K562 (cell line): ENCODE measurements around the gene APOM. TPM values are rescaled to one million over a fixed set of nuclear protein-coding genes. Genes with fewer than 3 reads are reported as not detected.

Experiments used
- CBX8 ChIP-seq: fragments of 200-600 bp; sonication (generic); IDR thresholded peaks from 2 replicates; pipeline ENCODE4 v1.6.1; 2012; ENCODE audit warnings: borderline replicate concordance, mixed run types, low read depth, mild to moderate bottlenecking, moderate library complexity, mixed read lengths, low read length, control low read depth, inconsistent platforms; ENCODE audit not compliant: poor library complexity, severe bottlenecking; ENCODE audit errors: extremely low read depth
- GATA2 ChIP-seq: sonication (generic); formaldehyde crosslinking; IDR thresholded peaks from 2 replicates; pipeline ENCODE4 v1.4.0; 2020; ENCODE audit warnings: mild to moderate bottlenecking, missing genetic modification reagents
- MEF2A ChIP-seq: IDR thresholded peaks from 2 replicates; pipeline ENCODE4 v1.6.1; 2011; ENCODE audit warnings: low read depth, mild to moderate bottlenecking, low read length, moderate library complexity; ENCODE audit not compliant: control insufficient read depth
- NELFE ChIP-seq: IDR thresholded peaks from 2 replicates; pipeline ENCODE4 v1.6.1; 2011; ENCODE audit warnings: mild to moderate bottlenecking; ENCODE audit not compliant: insufficient read depth, insufficient read length
- NFIC ChIP-seq: fragments of 450-650 bp; IDR thresholded peaks from 2 replicates; pipeline ENCODE4 v1.6.1; 2017; ENCODE audit warnings: mild to moderate bottlenecking, inconsistent platforms
- SIX5 ChIP-seq, 2 experiments: IDR thresholded peaks; 2 replicates each; pipeline ENCODE4 v1.6.1; 2011; ENCODE audit warnings: low read length in 2 of 2, borderline replicate concordance in 1 of 2, low read depth in 1 of 2, mild to moderate bottlenecking in 1 of 2, moderate library complexity in 1 of 2; ENCODE audit not compliant: insufficient read depth in 1 of 2
- SRSF9 ChIP-seq: fragments of 200-400 bp; formaldehyde crosslinking; IDR thresholded peaks from 2 replicates; pipeline ENCODE4 v1.6.1; 2017; ENCODE audit warnings: low read depth, low read length, borderline replicate concordance
- THRA ChIP-seq: fragments of 450-650 bp; IDR thresholded peaks from 2 replicates; pipeline ENCODE4 v1.6.1; 2017; ENCODE audit warnings: mild to moderate bottlenecking, moderate library complexity
- ZBED1 ChIP-seq: IDR thresholded peaks from 2 replicates; pipeline ENCODE4 v1.6.1; 2014
- ZNF518B ChIP-seq: fragments of 250-450 bp; sonication (Bioruptor Pico); IDR thresholded peaks from 2 replicates; pipeline ENCODE4 v1.5.0; 2021; ENCODE audit warnings: mild to moderate bottlenecking, moderate library complexity
- ZNF609 ChIP-seq: sonication (generic); formaldehyde crosslinking; IDR thresholded peaks from 2 replicates; pipeline ENCODE4 v1.8.1; 2023; ENCODE audit warnings: missing genetic modification reagents, mild to moderate bottlenecking, borderline replicate concordance
- polyA plus RNA-seq, 8 experiments: library from polyadenylated mRNA; depleted of rRNA in 4 of 8; stranded (reverse) in 5 of 8; unstranded in 3 of 8; fragments of >200 nt; fragmentation: Nextera tagmentation in 2 of 8; fragmentation: Illumina TruSeq in 1 of 8; extraction: Ambion mirVana in 2 of 8; extraction: Trizol in 1 of 8; gene quantifications; 2 replicates each; pipeline versions ENCODE4 v1.2.1 to v1.2.3, GENCODE V29; 2011 to 2014; ENCODE audit warnings: inconsistent platforms in 1 of 8, missing spikeins in 1 of 8
- total RNA-seq, 7 experiments: library from RNA; depleted of rRNA in 6 of 7; stranded (reverse); fragments of >200 nt in 6 of 7; fragmentation: Illumina TruSeq in 2 of 7; extraction: Trizol in 2 of 7; gene quantifications; 2 replicates each; pipeline versions ENCODE4 v1.2.1 to v1.2.3, GENCODE V29; 2011 to 2021; ENCODE audit warnings: low replicate concordance in 1 of 7
- TF ChIP-seq, protein P1 (sequence below): fragments of 150-350 bp; conservative IDR thresholded peaks from 2 replicates; pipeline ENCODE4 v1.6.1; 2014; ENCODE audit warnings: low read length
- TF ChIP-seq, protein P2 (sequence below): fragments of 250-450 bp; sonication (Bioruptor Pico); IDR thresholded peaks from 2 replicates; pipeline ENCODE4 v1.6.1; 2021; ENCODE audit warnings: mild to moderate bottlenecking

Gene APOM
- total and polyA plus RNA-seq, 9 of the 15 experiments (the other 6 are each of a cell fraction or from before 2014, with no cell fraction given), result 5.7 to 24.3 (median 10.4) TPM

DNA sequence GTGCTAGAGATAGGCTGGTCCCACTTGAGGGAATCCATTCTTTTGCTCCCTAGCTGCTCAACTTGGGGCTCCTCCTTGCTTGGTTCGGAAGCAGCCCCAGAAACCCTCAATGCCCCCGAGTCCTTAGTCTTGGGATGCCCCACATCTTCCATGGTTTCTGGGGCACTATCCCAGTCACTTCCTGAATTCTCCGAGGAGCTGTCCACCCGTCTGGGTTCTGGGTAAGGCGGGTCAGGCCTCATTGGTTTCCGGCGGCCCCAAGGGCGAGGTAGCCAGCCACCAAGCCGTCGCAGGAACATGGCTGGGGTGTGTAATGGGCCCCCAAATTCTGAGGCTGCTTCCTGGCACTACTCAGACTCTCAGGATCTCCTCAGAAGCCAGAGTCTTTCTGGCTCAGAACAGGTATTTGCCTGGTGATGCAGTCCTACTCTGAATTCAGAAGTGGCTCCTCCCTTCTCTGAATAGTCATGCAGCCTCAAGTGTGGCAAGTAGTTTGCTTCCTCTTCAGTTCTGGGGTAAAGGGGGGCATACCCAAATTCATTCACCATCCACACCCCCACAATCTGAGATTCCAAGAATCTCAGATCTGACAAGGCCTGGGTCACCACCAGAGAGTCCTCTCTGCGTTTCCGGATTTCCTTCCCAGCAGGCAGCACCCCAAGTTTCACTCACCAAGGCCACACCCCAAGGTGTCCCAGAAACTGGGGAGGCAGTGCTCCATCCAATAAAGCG is 4.1 kb downstream of the APOM start (continued):
- TF ChIP-seq SIX5 (IDR thresholded peaks at IDR 0.05; ENCODE audit: borderline replicate concordance in 1 of 2, insufficient read depth in 1 of 2, low read depth in 1 of 2, low read length in 2 of 2) (no peak), CBX8 (no peak), SRSF9 (no peak), MEF2A (no peak), ZNF609 (CRISPR knock-in tag) (no peak; the same call in 1 of the 2 replicates), ZNF518B (CRISPR knock-in tag) (no peak), NFIC (no peak), NELFE (no peak), THRA (no peak), GATA2 (CRISPR knock-in tag) (no peak), ZBED1 (peak; percentile 28; the same call in 1 of the 2 replicates)
- TF ChIP-seq, protein P1, sequence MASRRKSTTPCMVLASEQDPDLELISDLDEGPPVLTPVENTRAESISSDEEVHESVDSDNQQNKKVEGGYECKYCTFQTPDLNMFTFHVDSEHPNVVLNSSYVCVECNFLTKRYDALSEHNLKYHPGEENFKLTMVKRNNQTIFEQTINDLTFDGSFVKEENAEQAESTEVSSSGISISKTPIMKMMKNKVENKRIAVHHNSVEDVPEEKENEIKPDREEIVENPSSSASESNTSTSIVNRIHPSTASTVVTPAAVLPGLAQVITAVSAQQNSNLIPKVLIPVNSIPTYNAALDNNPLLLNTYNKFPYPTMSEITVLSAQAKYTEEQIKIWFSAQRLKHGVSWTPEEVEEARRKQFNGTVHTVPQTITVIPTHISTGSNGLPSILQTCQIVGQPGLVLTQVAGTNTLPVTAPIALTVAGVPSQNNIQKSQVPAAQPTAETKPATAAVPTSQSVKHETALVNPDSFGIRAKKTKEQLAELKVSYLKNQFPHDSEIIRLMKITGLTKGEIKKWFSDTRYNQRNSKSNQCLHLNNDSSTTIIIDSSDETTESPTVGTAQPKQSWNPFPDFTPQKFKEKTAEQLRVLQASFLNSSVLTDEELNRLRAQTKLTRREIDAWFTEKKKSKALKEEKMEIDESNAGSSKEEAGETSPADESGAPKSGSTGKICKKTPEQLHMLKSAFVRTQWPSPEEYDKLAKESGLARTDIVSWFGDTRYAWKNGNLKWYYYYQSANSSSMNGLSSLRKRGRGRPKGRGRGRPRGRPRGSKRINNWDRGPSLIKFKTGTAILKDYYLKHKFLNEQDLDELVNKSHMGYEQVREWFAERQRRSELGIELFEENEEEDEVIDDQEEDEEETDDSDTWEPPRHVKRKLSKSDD, result no peak
- TF ChIP-seq, protein P2, sequence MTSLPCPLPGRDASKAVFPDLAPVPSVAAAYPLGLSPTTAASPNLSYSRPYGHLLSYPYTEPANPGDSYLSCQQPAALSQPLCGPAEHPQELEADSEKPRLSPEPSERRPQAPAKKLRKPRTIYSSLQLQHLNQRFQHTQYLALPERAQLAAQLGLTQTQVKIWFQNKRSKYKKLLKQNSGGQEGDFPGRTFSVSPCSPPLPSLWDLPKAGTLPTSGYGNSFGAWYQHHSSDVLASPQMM (CRISPR knock-in tag), result no peak
